ENCODE measurements around the gene TADA1.

GRCh38 chr1:166849135-166849534 lies 26.9 kb downstream of the TADA1 start:
- TF ChIP-seq CTCF (IDR thresholded peaks at IDR 0.05): no peak
- TF ChIP-seq POLR2A (IDR thresholded peaks at IDR 0.05): no peak

Measured in esophagus squamous epithelium (tissue), 4 donors.